Activated CD4-positive, alpha-beta T cell treated with anti-CD3 and anti-CD28 coated beads, Interleukin-2, Interleukin-6, amounts not matched to agents 100 ng/mL and 50 ng/mL, durations not matched to agents 16 hours and 8 hours (primary cell): ENCODE measurements around the gene TAP1.
A peak's percentile ranks its signal among the peaks of the same experiment; 100 is the strongest.
"Not testable (repeated sequence)": the region's sequence is repeated elsewhere in the genome, so short reads cannot be mapped to it uniquely, and the experiment has no call there.

ENCODE experiments used
- DNase-seq: peaks from one replicate; pipeline ENCODE4 v3.0.0-alpha.2; 2020

The TAP1 gene, protein sequence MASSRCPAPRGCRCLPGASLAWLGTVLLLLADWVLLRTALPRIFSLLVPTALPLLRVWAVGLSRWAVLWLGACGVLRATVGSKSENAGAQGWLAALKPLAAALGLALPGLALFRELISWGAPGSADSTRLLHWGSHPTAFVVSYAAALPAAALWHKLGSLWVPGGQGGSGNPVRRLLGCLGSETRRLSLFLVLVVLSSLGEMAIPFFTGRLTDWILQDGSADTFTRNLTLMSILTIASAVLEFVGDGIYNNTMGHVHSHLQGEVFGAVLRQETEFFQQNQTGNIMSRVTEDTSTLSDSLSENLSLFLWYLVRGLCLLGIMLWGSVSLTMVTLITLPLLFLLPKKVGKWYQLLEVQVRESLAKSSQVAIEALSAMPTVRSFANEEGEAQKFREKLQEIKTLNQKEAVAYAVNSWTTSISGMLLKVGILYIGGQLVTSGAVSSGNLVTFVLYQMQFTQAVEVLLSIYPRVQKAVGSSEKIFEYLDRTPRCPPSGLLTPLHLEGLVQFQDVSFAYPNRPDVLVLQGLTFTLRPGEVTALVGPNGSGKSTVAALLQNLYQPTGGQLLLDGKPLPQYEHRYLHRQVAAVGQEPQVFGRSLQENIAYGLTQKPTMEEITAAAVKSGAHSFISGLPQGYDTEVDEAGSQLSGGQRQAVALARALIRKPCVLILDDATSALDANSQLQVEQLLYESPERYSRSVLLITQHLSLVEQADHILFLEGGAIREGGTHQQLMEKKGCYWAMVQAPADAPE

DNA sequence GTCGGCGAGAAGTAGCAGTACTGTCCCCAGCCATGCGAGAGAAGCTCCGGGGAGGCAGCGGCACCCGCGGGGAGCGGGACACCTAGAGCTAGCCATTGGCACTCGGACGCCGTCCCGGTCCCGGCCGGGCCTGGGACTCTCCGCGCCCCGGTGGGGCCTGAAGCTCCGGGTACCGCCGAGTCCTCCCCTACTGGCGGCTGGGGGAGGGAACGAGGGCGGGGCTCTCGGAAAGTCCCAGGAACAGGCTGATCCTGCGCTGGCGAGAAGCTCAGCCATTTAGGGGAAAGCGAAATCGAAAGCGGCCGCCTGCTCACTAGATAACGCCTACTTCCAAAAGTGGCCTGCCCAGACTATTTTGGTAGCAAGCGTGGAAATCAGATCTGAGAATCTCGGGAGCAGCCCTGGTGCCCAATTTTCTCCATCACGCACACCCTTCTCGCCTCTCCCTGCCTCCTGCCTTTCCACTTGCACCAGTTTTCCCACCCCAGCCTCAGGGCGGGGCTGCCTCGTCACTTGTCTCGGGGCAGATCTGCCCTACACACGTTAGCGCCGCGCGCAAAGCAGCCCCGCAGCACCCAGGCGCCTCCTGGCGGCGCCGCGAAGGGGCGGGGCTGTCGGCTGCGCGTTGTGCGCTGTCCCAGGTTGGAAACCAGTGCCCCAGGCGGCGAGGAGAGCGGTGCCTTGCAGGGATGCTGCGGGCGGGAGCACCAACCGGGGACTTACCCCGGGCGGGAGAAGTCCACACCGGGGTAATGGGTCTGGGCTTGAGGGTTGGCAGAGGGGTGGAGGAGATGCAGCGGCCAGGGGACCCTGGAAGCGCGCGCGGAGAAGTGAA lies at the start of gene TAP1, which contains the start of gene PSMB9:
Gene TAP1, minus strand, starts transcription at position 164 of the 835 bp plus-strand sequence. Its CDS starts 68 bp downstream, at position 96.
Gene PSMB9, plus strand, starts transcription at position 652 of the 835 bp plus-strand sequence. Its CDS starts 38 bp downstream, at position 690.
- peak; percentile 96 for DNase-seq

DNA sequence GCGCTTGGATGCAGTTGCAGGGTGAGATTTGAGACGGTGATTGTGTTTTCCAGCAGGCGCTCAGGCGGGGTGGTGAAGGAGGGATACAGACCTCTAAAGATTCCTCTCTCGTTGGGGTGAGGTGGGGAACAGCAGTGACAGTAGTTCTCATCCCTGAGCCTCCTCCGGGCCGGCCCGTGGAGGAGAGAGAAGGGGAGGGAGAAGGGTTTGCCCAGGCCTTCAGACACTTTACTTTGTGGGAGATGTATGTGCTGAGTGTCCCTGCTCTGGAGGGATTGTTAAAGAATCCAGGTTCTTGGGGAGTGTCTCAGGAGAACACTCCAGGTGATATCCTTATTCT lies 41.5 kb upstream of the TAP1 start:
- DNase-seq, result peak; percentile 10

GRCh38 chr6:32894085-32895005 lies 40.8 kb upstream of the TAP1 start:
- peak; percentile 97 for DNase-seq

GRCh38 chr6:32890831-32891230 lies 37.3 kb upstream of the TAP1 start:
- no peak for DNase-seq

- DNase-seq, result no peak
Observed at GRCh38 chr6:32889533-32889932, 36.0 kb upstream of the TAP1 start.

- no peak for DNase-seq
Observed at GRCh38 chr6:32888576-32888975, 35.1 kb upstream of the TAP1 start.

DNA sequence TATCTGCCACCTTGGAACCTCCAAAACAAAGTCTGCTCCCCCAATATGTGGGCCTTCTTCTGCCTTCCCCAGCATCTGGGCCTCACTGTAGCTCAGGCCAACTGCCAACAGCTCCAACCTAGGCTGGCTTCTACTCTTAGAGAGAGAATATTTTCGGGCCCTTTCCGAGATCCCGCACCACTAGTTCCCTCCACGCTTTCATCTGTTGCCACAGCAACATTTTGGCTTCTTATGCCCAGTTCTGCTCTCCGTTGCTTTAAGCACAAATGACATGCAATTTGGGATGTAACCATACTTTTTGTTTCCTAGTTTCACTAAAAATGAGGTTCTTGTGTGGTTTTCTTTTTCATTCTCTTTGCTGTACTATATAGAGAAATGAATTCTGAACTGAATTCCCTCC lies 34.1 kb upstream of the TAP1 start:
- no peak for DNase-seq

- DNase-seq, result no peak
Observed at GRCh38 chr6:32886681-32887383, 33.3 kb upstream of the TAP1 start.

- DNase-seq, result peak; percentile 79
Observed at GRCh38 chr6:32885698-32886286, 32.3 kb upstream of the TAP1 start.

- no peak for DNase-seq
Observed at GRCh38 chr6:32883789-32884188, 30.3 kb upstream of the TAP1 start.

- DNase-seq, result no peak
Observed at GRCh38 chr6:32882879-32883250, 29.4 kb upstream of the TAP1 start.

- not testable (repeated sequence) for DNase-seq
Observed at GRCh38 chr6:32880962-32881361, 27.5 kb upstream of the TAP1 start.

GRCh38 chr6:32879691-32880090 lies 26.2 kb upstream of the TAP1 start:
- DNase-seq, result no peak

DNA sequence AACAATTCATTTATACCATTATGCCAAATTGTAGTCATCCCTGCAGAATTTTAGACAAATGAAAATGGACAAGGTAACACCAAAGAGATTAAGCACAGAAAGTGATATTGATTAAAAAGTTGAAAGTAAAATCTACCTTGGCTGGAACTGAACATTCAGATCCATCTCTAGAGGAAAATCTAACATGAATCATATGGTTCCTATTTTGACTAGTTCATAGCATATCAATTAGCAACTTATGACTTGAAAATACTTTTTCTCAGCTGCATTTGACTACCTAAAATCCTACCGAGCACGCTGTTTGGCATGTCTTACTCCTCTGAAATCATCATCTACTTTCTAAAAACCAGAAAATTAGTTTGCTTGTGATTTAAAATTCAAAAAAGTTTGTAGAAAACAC lies 23.1 kb upstream of the TAP1 start:
- no peak for DNase-seq

GRCh38 chr6:32873947-32874346 lies 20.4 kb upstream of the TAP1 start:
- DNase-seq, result not testable (repeated sequence)

DNA sequence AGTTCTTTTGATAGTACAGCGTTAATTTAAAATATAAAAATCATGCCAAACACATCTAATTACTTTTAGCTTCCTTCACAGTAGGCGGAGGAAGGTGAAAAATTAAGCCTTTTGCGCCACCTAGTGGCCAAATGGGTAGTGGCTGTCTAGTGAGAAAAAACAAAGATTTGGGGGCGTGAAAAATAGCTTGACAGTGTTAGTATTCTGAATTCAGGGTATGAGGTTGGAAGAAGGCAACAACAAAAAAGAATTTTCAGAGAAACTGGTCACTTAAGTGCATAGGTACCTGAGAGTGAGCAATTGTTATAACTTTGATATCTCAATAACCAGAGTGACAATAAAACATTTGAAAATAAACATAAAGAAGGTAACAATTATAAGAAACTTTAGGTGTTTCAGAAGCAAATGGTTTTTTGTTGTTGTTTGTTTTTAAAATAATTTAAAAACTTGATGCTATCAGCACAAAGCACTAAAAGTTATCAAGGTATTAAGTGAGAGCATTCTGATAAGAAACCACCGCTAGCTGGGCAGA lies 14.8 kb upstream of the TAP1 start:
- peak; percentile 88 for DNase-seq

DNA sequence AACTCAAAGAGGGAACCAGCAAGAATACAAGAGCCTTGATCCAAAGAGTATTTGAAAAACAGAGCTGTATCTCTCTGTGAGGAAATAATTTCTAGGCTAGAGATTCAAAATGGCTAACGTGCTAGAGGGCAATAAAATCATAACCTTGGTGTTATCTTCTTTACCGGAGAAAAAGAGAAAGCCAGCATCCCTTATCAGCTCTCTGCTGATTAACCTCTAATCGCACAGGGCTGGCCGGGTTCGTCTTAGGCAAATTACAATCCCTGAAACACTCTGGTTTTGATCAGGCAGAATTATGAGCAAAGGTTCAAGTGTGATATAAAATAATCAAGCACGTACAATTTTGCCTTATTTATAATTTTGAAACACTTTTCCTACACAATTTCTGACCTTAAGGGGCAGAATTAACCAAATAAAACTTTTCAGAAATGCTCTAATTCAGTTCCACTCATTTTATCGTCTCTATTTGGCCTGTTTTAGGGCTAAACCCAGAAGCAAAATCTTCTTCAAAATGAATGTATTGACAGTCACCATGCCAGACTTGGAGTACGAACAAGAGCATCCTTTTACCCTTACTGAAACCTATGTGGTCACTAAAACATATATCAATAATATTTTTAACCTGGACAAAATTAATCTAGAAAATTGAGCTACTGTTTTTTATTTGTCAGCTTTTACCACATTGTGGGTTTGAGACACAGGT lies 14.2 kb upstream of the TAP1 start:
- DNase-seq, result no peak

DNA sequence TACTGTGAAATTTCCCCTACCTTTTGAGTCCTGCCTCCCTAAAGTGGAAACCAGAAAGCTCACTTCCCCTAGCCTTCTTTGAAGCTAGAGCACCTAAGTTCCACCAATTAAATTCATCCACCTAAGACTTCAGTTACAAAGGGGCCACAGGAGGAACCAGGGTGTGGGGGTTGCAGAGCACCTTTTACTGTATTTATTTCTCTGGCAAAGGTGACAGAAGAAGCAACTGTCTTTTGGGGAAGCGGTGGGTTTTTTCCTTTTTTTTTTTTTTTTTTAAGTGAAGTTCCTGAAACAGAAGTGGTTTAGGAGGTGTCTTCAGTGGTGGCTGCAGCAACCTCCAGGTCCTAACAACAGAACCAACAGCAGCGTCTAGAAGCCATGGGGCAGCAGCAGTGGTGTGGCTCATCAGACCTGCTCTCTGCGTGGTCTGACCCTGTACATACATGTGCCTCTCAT lies 13.5 kb upstream of the TAP1 start:
- no peak for DNase-seq

GRCh38 chr6:32865724-32866443 lies 12.4 kb upstream of the TAP1 start:
- DNase-seq, result no peak
